Calu3 (cell line): ENCODE data around the gene HSPB3. TPM values are rescaled to one million over a fixed set of nuclear protein-coding genes. Genes with fewer than 3 reads are reported as not detected.
A peak's percentile ranks its signal among the peaks of the same experiment; 100 is the strongest.

ENCODE experiments used
- BruUV-seq: library from RNA; stranded (reverse); fragments of 400-500 nt; replicated peaks from 2 replicates; lab custom pipeline; 2021; lab: Mats Ljungman, UMichigan
- CTCF ChIA-PET: fragments of 300-600 bp; sonication (Branson Sonifier 250); formaldehyde crosslinking; loops from one replicate; lab custom pipeline; 2022; ENCODE audit warnings: antibody characterized with exemption; lab: Charles Lee
- DNase-seq: peaks from one replicate; pipeline ENCODE4 v3.0.0; 2022
- H3K27ac Mint-ChIP-seq: one replicate; pipeline ENCODE4 v1.8.0; 2022; ENCODE audit warnings: mixed read lengths; ENCODE audit not compliant: unreplicated experiment
- H3K27me3 Mint-ChIP-seq: one replicate; pipeline ENCODE4 v1.8.0; 2022; ENCODE audit warnings: mixed read lengths; ENCODE audit not compliant: unreplicated experiment
- H3K36me3 Mint-ChIP-seq: one replicate; pipeline ENCODE4 v1.8.0; 2022; ENCODE audit warnings: mild to moderate bottlenecking, moderate library complexity, mixed read lengths; ENCODE audit not compliant: insufficient read depth, unreplicated experiment
- H3K4me1 Mint-ChIP-seq: one replicate; pipeline ENCODE4 v1.8.0; 2022; ENCODE audit warnings: mild to moderate bottlenecking, low read depth, mixed read lengths; ENCODE audit not compliant: unreplicated experiment
- H3K4me3 Mint-ChIP-seq: one replicate; pipeline ENCODE4 v1.8.0; 2022; ENCODE audit warnings: mild to moderate bottlenecking, low read depth, moderate library complexity, mixed read lengths; ENCODE audit not compliant: unreplicated experiment
- H3K9me3 Mint-ChIP-seq: one replicate; pipeline ENCODE4 v1.8.0; 2022; ENCODE audit warnings: low read depth, mixed read lengths; ENCODE audit not compliant: unreplicated experiment
- intact Hi-C: fragments of 100-400 bp; cut with micrococcal nuclease; formaldehyde crosslinking; loops from one replicate; pipeline ENCODE4 v1.10.0; 2022; ENCODE audit not compliant: unreplicated experiment
- total RNA-seq: library from RNA; stranded (reverse); gene quantifications from 2 replicates; pipeline ENCODE4 v1.2.3, GENCODE V29; 2022
- TF ChIP-seq, protein P1 (sequence below): fragments of 200-600 bp; IDR thresholded peaks from one replicate; pipeline ENCODE4 v1.8.0; 2022; ENCODE audit warnings: antibody characterized with exemption; ENCODE audit not compliant: unreplicated experiment

Gene HSPB3
- total RNA-seq, 1 experiment from 2014 or later: not detected

DNA sequence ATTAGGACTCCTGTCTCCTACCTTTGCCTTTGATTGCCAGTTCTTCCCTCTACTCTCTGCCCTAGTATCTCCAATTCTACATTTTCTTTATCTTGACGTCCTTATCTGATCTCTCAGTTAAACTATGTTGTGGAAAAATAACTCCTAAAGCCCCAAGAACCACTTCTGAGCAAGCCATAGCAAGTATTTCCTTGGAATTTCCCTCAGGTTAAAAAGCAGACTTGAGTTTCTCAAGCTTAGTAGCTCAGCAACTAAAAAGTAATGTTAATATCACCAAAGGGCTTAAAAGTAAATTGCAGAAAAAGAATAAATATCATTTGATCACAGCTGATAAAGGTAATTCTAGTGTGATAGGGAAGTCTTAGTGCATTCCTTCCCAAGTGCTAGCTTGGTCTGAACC is 13.2 kb upstream of the HSPB3 start:
- H3K9me3 Mint-ChIP-seq: no peaks in the 10 kb centered on the region
- H3K27ac Mint-ChIP-seq: no peak overlapping the region
- H3K4me1 Mint-ChIP-seq: no peaks in the 10 kb centered on the region
- DNase-seq: no peak
- BruUV-seq: no TSS peak
- H3K36me3 Mint-ChIP-seq: no peaks in the 10 kb centered on the region
- TF ChIP-seq, protein P1, sequence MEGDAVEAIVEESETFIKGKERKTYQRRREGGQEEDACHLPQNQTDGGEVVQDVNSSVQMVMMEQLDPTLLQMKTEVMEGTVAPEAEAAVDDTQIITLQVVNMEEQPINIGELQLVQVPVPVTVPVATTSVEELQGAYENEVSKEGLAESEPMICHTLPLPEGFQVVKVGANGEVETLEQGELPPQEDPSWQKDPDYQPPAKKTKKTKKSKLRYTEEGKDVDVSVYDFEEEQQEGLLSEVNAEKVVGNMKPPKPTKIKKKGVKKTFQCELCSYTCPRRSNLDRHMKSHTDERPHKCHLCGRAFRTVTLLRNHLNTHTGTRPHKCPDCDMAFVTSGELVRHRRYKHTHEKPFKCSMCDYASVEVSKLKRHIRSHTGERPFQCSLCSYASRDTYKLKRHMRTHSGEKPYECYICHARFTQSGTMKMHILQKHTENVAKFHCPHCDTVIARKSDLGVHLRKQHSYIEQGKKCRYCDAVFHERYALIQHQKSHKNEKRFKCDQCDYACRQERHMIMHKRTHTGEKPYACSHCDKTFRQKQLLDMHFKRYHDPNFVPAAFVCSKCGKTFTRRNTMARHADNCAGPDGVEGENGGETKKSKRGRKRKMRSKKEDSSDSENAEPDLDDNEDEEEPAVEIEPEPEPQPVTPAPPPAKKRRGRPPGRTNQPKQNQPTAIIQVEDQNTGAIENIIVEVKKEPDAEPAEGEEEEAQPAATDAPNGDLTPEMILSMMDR: no peak
- no peak overlapping the region for H3K4me3 Mint-ChIP-seq
- CTCF ChIA-PET: interaction anchor here (0.7 kb wide), 1 partner anchor 39 kb away, joined by 3 read pairs; no protein-coding TSS in a partner anchor
- peaks cover 32% of the 10 kb centered on the region for H3K27me3 Mint-ChIP-seq
- intact Hi-C loops: loop anchor here (2.0 kb wide), 1 partner anchor 425 kb away; no protein-coding TSS in a partner anchor

DNA sequence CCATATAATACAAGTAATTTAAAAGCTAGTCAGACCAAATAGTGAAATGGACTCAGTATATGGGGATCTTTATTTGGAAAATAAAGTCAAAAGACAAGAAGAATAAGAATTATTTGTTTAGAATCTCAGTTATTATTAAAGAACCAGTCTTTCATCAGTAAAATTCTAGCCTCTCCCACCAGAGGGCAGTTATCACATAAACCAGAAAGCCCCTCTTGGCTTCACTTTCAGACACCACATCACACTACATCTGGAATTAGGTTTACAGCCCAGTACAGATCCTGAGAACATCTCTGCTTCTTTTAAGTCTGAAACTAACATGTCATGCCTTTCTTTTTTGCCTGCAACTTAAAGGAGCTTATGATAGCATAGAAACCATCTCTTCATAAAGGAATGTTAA is 12.2 kb upstream of the HSPB3 start:
- intact Hi-C loops: loop anchor here (1.0 to 2.0 kb wide), 3 partner anchors 46 to 452 kb away; no protein-coding TSS in a partner anchor
- DNase-seq: peak; percentile 21
- H3K27ac Mint-ChIP-seq: no peak overlapping the region
- H3K27me3 Mint-ChIP-seq: peaks cover 25% of the 10 kb centered on the region
- H3K36me3 Mint-ChIP-seq: no peaks in the 10 kb centered on the region
- no peak overlapping the region for H3K4me3 Mint-ChIP-seq
- TF ChIP-seq, protein P1: peak; percentile 22
- H3K9me3 Mint-ChIP-seq: no peaks in the 10 kb centered on the region
- no TSS peak for BruUV-seq
- CTCF ChIA-PET: interaction anchor here (1.0 kb wide), 1 partner anchor 46 kb away, joined by 4 read pairs; no protein-coding TSS in a partner anchor
- H3K4me1 Mint-ChIP-seq: no peaks in the 10 kb centered on the region

DNA sequence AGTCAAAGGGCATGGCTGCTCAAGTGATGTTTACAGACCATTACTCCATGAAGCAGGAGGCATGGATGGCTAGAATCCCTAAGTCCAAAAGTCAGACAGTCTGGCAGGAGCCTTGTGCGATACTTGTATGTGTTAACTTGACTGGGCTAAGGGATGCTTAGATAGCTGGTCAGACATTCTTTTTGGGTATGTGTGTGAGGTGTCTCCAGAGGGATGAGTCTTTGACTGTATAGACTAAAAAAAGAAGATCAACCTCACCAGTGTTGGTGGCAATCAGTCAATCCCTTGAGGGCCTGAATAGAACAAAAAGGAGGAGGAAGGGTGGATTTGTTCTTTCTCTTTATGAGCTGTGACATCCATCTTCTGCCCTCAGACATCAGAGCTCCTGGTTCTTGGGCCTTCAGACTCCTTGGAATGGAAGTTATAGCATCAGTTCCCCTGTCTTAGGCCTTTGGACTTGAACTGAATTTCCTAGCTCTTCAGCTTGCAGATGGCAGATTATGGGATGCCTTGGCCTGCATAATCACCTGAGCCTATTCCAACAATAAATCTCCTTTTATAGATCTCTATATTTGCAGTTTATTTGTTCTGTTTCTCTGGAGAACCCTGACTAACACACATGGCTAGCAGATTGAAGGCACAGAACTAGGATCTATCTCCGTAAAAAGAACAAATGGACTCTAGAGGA is 9.7 kb upstream of the HSPB3 start:
- Mint-ChIP-seq H3K9me3 (no peaks in the 10 kb centered on the region), H3K4me1 (no peaks in the 10 kb centered on the region), H3K27me3 (peaks cover under 1% of the 10 kb centered on the region), H3K27ac (no peak overlapping the region), H3K4me3 (no peak overlapping the region), H3K36me3 (no peaks in the 10 kb centered on the region)
- CTCF ChIA-PET: interaction anchor here (0.6 kb wide), 1 partner anchor 64 kb away, joined by 3 read pairs; no protein-coding TSS in a partner anchor
- intact Hi-C loops: no loop called here
- TF ChIP-seq, protein P1: no peak
- no TSS peak for BruUV-seq
- no peak for DNase-seq

DNA sequence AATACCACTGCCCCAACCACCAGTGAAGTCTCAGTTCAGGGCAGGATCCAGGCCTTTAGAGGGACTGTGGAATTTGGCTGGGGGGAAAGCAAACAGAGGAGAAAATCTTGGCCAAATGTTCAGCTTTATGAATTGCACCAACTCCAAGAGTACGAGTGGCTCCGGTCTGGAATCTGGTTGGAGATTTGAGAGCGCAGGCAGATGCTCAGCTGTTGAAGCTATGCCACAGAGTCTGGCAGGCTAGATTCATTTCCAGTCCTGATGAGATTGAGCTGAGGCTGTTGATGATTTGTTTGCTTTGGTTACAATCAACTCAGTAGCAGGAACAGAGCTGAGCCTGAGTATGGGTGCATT is 9.1 kb upstream of the HSPB3 start:
- Mint-ChIP-seq H3K4me3 (no peak overlapping the region), H3K27ac (no peak overlapping the region), H3K4me1 (no peaks in the 10 kb centered on the region), H3K9me3 (no peaks in the 10 kb centered on the region), H3K27me3 (no peaks in the 10 kb centered on the region), H3K36me3 (no peaks in the 10 kb centered on the region)
- no TSS peak for BruUV-seq
- DNase-seq: no peak
- intact Hi-C loops: no loop called here
- CTCF ChIA-PET: interaction anchor here (0.6 kb wide), 1 partner anchor 64 kb away, joined by 3 read pairs; no protein-coding TSS in a partner anchor
- TF ChIP-seq, protein P1: no peak
